Adrenal gland (tissue), 5 donors: ENCODE measurements around the gene FKTN.

Experiments
- CTCF ChIP-seq, 6 experiments: fragments of 450-650 bp in 4 of 6; fragments of 200-600 bp in 2 of 6; sonication (generic) in 1 of 6; IDR thresholded peaks; 1 replicate in 5 of 6; 2 replicates in 1 of 6; pipeline versions ENCODE4 v1.5.1 to v1.8.0; 2016 to 2021; ENCODE audit warnings: antibody characterized with exemption in 6 of 6, mild to moderate bottlenecking in 2 of 6, moderate library complexity in 1 of 6
- POLR2A ChIP-seq, 2 donors: fragments of 450-650 bp; IDR thresholded peaks; one replicate each; pipeline ENCODE4 v1.6.1; 2017; ENCODE audit warnings: antibody characterized with exemption in 2 of 2, mild to moderate bottlenecking in 2 of 2, moderate library complexity in 1 of 2
- donor health status: DM: no; HTN: no; CAD: no.

- TF ChIP-seq CTCF (IDR thresholded peaks at IDR 0.05) (no peak), POLR2A (IDR thresholded peaks at IDR 0.05) (no peak)
Observed at GRCh38 chr9:105646879-105647594, 89.1 kb downstream of the FKTN start.
